ENCODE measurements around the gene FIP1L1.

FIP1L1 gene

GRCh38 chr4:53367721-53368120, 9.7 kb upstream of the FIP1L1 start:
- TF ChIP-seq ZC3H10 (CRISPR knock-in tag; IDR thresholded peaks at IDR 0.05) (no peak), ESRRG (CRISPR knock-in tag; IDR thresholded peaks at IDR 0.05) (no peak), RARB (CRISPR knock-in tag; IDR thresholded peaks at IDR 0.05) (no peak), TCF4 (CRISPR knock-in tag; IDR thresholded peaks at IDR 0.05; ENCODE audit: borderline replicate concordance) (no peak), CREB5 (CRISPR knock-in tag; IDR thresholded peaks at IDR 0.05; ENCODE audit: low read depth) (no peak), TSHZ2 (CRISPR knock-in tag; IDR thresholded peaks at IDR 0.05) (no peak), SNAI2 (CRISPR knock-in tag; IDR thresholded peaks at IDR 0.05) (no peak), ZNF565 (CRISPR knock-in tag; conservative IDR thresholded peaks at IDR 0.05; ENCODE audit: low read depth) (no peak), ZNF8 (CRISPR knock-in tag; IDR thresholded peaks at IDR 0.05) (no peak), OSR1 (CRISPR knock-in tag; IDR thresholded peaks at IDR 0.05) (no peak), ZNF70 (CRISPR knock-in tag; IDR thresholded peaks at IDR 0.05) (no peak), ZFP3 (CRISPR knock-in tag; IDR thresholded peaks at IDR 0.05) (no peak)
- ATAC-seq = no peak

GRCh38 chr4:53371049-53371448, 6.4 kb upstream of the FIP1L1 start:
- TF ChIP-seq TOX (CRISPR knock-in tag; IDR thresholded peaks at IDR 0.05; ENCODE audit: borderline replicate concordance) (no peak), OSR1 (CRISPR knock-in tag; IDR thresholded peaks at IDR 0.05) (no peak), ZFP30 (CRISPR knock-in tag; IDR thresholded peaks at IDR 0.05) (no peak), BACH2 (CRISPR knock-in tag; IDR thresholded peaks at IDR 0.05; ENCODE audit: borderline replicate concordance) (no peak), ZNF70 (CRISPR knock-in tag; IDR thresholded peaks at IDR 0.05) (no peak), ZC3H10 (CRISPR knock-in tag; IDR thresholded peaks at IDR 0.05) (no peak), CSRNP3 (CRISPR knock-in tag; IDR thresholded peaks at IDR 0.05) (no peak), ZNF8 (CRISPR knock-in tag; IDR thresholded peaks at IDR 0.05) (no peak), ZFP3 (CRISPR knock-in tag; IDR thresholded peaks at IDR 0.05) (no peak), PATZ1 (CRISPR knock-in tag; IDR thresholded peaks at IDR 0.05; ENCODE audit: borderline replicate concordance) (no peak)
- no peak for ATAC-seq

- no peak for TF ChIP-seq TOX (CRISPR knock-in tag; IDR thresholded peaks at IDR 0.05; ENCODE audit: borderline replicate concordance)
- TF ChIP-seq ZC3H10 (CRISPR knock-in tag; IDR thresholded peaks at IDR 0.05) = no peak
- TF ChIP-seq RARB (CRISPR knock-in tag; IDR thresholded peaks at IDR 0.05) = no peak
- TF ChIP-seq ZNF70 (CRISPR knock-in tag; IDR thresholded peaks at IDR 0.05) = no peak
- ATAC-seq = no peak
Observed at GRCh38 chr4:53371843-53372521, 5.5 kb upstream of the FIP1L1 start.

- ATAC-seq = no peak
- no peak for TF ChIP-seq ESRRG (CRISPR knock-in tag; IDR thresholded peaks at IDR 0.05)
- TF ChIP-seq ARNTL (CRISPR knock-in tag; IDR thresholded peaks at IDR 0.05; ENCODE audit: borderline replicate concordance, low read depth) = no peak
- no peak for TF ChIP-seq ZFP3 (CRISPR knock-in tag; IDR thresholded peaks at IDR 0.05)
- TF ChIP-seq ZC3H10 (CRISPR knock-in tag; IDR thresholded peaks at IDR 0.05) = no peak
- no peak for TF ChIP-seq RARB (CRISPR knock-in tag; IDR thresholded peaks at IDR 0.05)
- no peak for TF ChIP-seq CREB5 (CRISPR knock-in tag; IDR thresholded peaks at IDR 0.05; ENCODE audit: low read depth)
- no peak for TF ChIP-seq ZFP30 (CRISPR knock-in tag; IDR thresholded peaks at IDR 0.05)
- no peak for TF ChIP-seq BACH2 (CRISPR knock-in tag; IDR thresholded peaks at IDR 0.05; ENCODE audit: borderline replicate concordance)
- TF ChIP-seq POU6F1 (CRISPR knock-in tag; IDR thresholded peaks at IDR 0.05; ENCODE audit: borderline replicate concordance, low read depth) = no peak
- TF ChIP-seq GLIS3 (CRISPR knock-in tag; IDR thresholded peaks at IDR 0.05) = no peak
- no peak for TF ChIP-seq ISL1 (CRISPR knock-in tag; IDR thresholded peaks at IDR 0.05)
- TF ChIP-seq OSR1 (CRISPR knock-in tag; IDR thresholded peaks at IDR 0.05) = no peak
- no peak for TF ChIP-seq CSRNP3 (CRISPR knock-in tag; IDR thresholded peaks at IDR 0.05)
Observed at GRCh38 chr4:53374777-53375258, 2.6 kb upstream of the FIP1L1 start.

Data from SK-N-SH treated with all-trans-retinoic acid at 6 μM for 48 hours (cell line).